Glomerular endothelial cell (primary cell): ENCODE measurements around the gene USP14. TPM values are rescaled to one million over a fixed set of nuclear protein-coding genes. Genes with fewer than 3 reads are reported as not detected.

Experiments used
- DNase-seq: peaks from one replicate; pipeline ENCODE4 v3.0.0-alpha.2; 2011; ENCODE audit warnings: low read depth, low spot score; ENCODE audit errors: extremely low read depth
- total RNA-seq: library from RNA; depleted of rRNA; stranded (reverse); fragments of >200 nt; gene quantifications from 2 replicates; pipeline ENCODE4 v1.2.3, GENCODE V29; 2015

USP14 gene
- total RNA-seq, 1 donor from 2014 or later: 65.2 TPM

- DNase-seq: no peak
Measured at GRCh38 chr18:159037-159652, 788 bp downstream of the USP14 start.

DNA sequence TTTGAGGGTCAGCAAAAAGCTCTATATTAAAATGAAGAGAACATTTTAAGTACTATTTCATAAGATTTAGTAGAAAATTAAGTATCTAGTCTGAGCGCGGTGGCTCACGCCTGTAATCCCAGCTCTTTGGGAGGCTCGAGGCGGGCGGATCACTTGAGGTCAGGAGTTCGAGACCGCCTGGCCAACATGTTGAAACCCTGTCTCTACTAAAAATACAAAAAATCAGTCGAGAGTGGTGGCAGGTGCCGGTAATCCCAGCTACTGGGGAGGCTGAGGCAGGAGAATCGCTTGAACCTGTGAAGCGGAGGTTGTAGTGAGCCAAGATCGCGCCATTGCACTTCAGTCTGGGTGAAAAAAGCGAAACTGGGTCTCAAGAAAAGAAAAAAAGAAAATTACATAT lies 1.6 kb downstream of the USP14 start:
- DNase-seq: no peak

DNA sequence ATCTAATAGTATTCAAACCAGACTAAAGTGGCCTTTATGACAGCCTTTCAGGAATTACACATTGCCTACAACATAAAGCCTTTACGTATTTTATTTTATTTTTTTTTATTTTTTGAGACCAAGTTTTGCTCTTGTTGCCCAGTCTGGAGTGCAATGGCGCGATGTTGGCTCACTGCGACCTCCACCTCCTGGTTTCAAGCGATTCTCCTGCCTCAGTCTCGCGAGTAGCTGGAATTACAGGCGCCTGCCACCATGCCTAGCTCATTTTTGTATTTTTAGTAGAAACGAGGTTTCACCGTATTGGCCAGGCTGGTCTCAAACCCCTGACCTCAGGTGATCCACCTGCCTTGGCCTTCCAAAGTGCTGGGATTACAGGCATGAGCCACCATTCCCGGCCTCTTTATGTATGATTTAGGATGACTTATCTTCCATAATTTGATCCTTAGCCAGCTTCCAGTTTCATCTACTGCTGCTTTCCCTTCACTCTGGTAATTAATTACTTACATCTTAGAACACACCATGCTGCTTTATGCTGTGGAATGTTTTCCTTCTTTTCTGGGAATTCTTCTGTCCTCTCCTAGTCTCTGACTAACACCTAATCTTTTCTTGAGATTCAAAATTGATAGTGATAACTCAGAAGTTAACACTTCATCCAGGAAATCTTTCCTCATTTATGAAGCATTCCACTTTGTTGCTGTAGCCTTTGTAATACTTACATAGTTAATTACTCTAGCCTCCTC lies 2.6 kb downstream of the USP14 start:
- no peak for DNase-seq

- no peak for DNase-seq
Measured at GRCh38 chr18:172361-172760, 14.0 kb downstream of the USP14 start.

GRCh38 chr18:179499-179898 lies 21.1 kb downstream of the USP14 start:
- no peak for DNase-seq

GRCh38 chr18:181711-182110 lies 23.4 kb downstream of the USP14 start:
- DNase-seq: no peak

- no peak for DNase-seq
Measured at GRCh38 chr18:183769-184168, 25.4 kb downstream of the USP14 start.

DNA sequence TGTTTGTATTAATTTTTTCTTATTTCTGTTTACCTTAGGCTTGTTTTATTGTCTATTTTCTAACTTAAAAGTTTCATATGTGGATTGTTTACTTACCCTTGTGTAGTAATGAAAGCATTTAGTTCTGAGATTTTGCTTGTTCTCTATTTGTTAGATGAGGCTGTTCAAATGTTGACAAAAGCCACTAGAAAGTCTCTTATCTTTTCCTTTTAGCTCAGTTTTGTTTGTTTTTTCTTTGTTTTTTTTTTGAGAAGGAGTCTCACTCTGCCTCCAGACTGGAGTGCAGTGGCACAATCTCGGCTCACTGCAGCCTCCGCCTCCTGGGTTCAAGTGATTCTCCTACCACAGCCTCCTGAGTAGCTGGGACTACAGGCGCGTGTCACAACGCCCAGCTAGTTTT lies 30.9 kb downstream of the USP14 start:
- no peak for DNase-seq

DNA sequence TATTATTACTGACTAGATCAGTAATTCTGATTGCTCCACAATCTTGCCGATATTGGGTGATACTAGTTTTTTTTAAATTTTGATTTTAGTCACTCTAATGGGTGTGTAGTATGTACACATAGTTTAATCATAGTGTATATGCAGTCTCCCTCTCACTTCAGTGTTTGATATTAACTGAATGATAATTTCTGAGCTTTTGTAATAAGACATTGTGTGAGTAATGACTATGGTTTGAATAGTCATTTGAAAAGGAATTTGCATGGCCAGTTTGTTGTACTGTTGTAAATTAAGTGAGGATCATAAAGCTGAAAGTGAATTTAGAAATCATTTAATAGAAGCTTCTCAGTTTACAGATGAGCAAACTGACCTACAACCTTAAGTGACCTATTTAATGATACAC lies 33.4 kb downstream of the USP14 start:
- no peak for DNase-seq

- DNase-seq: no peak
Measured at GRCh38 chr18:192801-193200, 34.4 kb downstream of the USP14 start.

GRCh38 chr18:195651-196050 lies 37.3 kb downstream of the USP14 start:
- no peak for DNase-seq

GRCh38 chr18:199214-199613 lies 40.9 kb downstream of the USP14 start:
- DNase-seq: no peak

DNA sequence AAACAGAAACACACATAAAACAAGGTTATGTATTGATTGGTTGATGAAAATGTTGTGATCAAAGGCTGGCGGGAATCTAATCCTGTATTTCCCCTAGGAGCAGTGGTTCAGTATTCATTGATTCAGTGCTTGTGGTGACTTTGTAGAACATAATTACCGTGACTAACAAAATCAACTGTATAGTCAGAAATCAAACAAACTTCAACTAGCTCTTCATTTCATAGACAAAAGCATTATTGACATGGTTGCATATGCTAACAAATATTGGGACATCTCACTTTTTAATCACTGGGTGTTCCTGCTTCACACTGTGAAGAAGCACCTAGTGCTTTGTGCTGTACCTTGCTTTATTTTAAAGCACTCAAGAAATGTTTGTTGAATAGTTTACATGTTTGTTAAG lies 41.4 kb downstream of the USP14 start:
- DNase-seq: no peak

DNA sequence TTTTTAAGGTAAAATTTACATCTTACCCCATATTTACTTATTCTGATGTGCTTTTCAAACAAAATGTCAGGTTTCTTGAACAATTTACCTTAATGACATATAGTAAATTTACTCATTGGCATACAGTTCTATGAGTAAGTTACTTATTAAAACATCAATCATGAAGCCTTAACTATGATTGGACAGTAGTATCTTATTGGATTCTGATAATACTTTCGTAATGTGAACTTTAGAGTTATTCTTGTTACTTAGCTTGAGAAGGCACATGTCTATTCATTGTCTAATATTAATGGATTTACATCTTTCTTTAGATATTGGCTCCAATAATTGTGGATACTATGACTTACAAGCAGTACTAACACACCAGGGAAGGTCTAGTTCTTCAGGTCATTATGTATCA lies 51.7 kb downstream of the USP14 start:
- DNase-seq: no peak

DNA sequence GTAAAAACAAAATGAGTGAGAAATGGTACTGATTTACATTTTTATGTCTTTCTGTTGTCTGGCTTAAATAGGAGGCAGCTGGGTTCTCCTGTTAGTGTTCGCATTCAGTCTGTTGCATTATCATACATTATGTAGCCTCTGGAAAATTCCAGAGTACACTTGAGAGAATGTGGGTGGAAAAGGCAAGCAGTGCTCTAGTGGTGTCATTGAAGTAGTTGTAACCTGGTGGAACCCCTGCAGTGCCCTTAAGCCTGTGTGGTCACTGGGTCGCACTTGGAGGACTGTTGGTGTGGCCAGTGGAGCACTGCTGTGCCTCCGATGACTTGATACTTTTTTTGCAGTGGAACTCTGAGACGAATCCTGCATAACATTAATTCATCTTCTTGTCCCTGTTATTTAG lies 52.4 kb downstream of the USP14 start:
- DNase-seq: no peak

DNA sequence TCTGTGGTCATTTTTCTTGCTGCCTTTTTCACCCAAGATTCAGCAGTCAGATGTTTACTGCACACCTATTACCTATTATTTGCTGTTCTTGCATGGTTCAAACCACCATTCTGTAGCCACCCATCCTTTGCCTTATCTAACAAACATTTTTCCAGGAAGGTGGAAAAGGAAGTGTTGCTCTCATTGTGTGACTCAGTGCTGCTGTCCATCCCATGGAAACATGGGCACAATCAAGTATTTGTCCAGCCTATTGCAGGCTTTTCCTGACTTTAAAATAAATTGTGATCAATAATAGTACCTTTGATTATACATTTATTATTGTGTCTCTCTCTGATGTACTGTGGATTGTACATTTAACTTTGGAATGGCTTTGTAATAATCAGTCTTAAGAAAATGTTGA lies 53.2 kb downstream of the USP14 start:
- DNase-seq: peak; percentile 9

- no peak for DNase-seq
Measured at GRCh38 chr18:212780-213179, 54.4 kb downstream of the USP14 start.

DNA sequence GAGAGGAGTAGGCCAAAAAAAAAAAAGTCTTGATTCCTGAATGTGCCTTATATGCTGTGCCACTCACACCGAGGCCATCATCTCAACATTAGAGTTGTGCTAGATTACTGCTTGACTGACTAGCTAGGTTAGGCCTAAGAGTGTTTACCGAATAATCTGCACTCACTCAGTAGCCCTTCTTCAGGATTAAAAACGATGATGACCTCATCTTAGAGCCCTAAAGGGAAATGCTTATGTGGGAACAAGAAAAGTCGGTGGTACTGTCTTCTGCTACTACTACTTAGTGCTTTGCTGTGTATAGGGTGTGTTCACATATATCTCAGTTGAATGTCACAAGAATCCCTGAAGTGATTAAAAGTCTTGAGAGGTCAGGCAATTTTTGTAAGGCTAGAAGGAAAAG lies 55.1 kb downstream of the USP14 start:
- DNase-seq: no peak

DNA sequence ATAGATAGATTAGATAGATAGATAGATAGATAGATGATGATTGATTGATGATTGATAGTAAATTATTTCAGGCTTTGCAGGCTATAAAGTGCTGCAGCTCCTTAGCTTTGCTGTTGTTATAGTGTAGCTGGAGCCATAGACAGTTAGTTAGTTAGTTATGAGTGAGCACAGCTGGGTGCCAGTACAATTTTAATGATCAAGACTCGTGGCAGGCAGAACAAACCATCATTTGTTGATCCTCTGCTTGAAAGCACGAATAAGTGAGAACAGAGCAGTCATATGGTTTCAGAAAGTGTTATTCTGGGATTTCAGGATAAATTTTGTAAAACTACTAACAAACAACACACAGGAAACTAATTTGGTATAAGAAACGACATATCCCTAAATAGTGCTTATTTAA lies 55.6 kb downstream of the USP14 start:
- DNase-seq: no peak

GRCh38 chr18:215448-216010 lies 57.2 kb downstream of the USP14 start:
- DNase-seq: no peak

DNA sequence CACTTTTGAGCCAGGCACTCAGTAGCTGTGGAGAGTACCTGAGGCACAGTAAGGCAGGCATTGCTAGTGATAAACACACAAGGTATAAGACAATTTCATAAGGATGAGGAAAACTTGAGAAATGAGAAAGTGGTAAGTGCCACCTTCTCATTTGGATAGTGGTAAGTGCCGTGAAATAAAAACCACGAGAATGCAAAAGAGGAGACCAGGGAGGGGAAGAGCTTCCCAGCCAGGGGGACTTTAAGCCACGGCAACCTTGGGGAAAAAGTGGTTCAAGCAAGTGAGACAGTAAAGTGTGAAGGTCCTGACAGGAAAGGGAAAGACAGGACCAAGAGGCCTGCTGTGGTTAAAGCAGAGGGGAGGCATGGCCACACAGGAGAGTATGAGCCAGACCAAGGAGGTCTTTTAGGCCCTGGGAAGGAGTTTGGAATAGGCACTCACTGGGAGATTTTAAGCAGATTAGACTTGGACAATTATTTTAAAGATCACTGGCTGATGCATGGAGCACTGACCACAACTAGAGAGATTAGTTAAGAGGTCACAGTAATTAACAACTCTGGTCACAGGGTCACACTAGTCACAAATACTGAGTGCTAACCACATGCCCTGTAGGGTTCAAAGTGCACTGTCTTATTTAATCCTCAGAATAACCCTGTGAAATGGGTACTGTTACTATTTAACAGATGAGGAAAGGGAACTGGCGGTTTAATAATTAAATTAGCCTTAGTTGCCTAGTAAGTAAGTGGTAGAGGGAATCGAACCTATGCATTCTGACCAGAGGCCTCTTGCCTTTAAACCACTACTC lies 59.4 kb downstream of the USP14 start:
- DNase-seq: no peak

GRCh38 chr18:220708-221107 lies 62.4 kb downstream of the USP14 start:
- no peak for DNase-seq
